ENCODE results near the gene ANP32E. TPM values are rescaled to one million over a fixed set of nuclear protein-coding genes. Genes with fewer than 3 reads are reported as not detected.
A peak's percentile ranks its signal among the peaks of the same experiment; 100 is the strongest.

Gene ANP32E
- total and polyA plus RNA-seq, 2 of the 13 experiments (the other 11 are each of a cell fraction or from before 2014, with no cell fraction given) = 10.3 to 53.0 TPM

DNA sequence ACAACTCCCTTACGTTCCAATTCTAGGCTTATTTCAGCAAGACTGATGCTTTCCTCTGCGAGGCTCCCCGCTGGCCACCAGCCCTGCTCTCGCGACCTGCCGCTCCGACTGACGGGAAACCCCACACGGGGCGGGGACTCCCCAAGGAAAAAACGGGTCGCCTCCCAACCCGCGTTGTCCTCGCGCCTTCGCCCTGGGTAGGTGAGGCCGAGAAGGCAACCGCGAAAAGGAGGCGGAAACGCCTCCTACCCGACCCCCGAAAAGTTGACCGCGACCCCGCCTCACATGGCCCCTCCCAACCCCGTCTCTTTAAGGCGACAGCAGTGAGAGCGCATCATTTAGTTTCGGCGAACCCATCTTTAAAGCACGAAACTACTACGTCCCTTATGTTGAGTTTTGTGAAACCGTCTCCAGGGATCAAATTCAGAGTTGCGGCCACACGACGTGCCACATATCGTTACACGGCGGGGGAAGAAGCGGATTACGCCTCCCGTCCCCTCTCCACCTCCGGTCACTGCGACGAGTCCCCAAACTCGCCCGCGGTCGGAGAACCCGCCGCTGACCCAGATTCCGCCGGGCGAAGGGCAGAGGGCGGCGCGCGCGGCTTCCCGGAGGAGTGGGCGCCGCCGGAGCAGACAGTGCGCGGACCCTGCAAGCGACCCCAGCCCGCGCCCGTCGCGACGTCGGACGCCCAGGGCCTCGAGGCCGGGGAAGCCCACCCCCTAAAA is 1.2 kb downstream of the ANP32E start (continued):
- TF ChIP-seq, protein P1, sequence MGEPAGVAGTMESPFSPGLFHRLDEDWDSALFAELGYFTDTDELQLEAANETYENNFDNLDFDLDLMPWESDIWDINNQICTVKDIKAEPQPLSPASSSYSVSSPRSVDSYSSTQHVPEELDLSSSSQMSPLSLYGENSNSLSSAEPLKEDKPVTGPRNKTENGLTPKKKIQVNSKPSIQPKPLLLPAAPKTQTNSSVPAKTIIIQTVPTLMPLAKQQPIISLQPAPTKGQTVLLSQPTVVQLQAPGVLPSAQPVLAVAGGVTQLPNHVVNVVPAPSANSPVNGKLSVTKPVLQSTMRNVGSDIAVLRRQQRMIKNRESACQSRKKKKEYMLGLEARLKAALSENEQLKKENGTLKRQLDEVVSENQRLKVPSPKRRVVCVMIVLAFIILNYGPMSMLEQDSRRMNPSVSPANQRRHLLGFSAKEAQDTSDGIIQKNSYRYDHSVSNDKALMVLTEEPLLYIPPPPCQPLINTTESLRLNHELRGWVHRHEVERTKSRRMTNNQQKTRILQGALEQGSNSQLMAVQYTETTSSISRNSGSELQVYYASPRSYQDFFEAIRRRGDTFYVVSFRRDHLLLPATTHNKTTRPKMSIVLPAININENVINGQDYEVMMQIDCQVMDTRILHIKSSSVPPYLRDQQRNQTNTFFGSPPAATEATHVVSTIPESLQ (CRISPR knock-in tag; conservative IDR thresholded peaks at IDR 0.05) = no peak
- TF ChIP-seq EHMT2 (IDR thresholded peaks at IDR 0.05; ENCODE audit: borderline replicate concordance, low read depth, low read length) (no peak), ZNF44 (CRISPR knock-in tag; IDR thresholded peaks at IDR 0.05) (no peak), ZNF207 (IDR thresholded peaks at IDR 0.05; ENCODE audit: borderline replicate concordance) (no peak), ASH2L (IDR thresholded peaks at IDR 0.05; ENCODE audit: insufficient read length, low read depth, low read length) (peak; percentile 88), ESRRA (CRISPR knock-in tag; IDR thresholded peaks at IDR 0.05; ENCODE audit: low read depth) (no peak), ZSCAN20 (CRISPR knock-in tag; IDR thresholded peaks at IDR 0.05; ENCODE audit: borderline replicate concordance) (no peak), ZSCAN25 (CRISPR knock-in tag; IDR thresholded peaks at IDR 0.05) (no peak), AGO2 (optimal IDR thresholded peaks at IDR 0.05; ENCODE audit: low read depth, low read length) (peak; percentile 91)
- TF ChIP-seq, protein P2, sequence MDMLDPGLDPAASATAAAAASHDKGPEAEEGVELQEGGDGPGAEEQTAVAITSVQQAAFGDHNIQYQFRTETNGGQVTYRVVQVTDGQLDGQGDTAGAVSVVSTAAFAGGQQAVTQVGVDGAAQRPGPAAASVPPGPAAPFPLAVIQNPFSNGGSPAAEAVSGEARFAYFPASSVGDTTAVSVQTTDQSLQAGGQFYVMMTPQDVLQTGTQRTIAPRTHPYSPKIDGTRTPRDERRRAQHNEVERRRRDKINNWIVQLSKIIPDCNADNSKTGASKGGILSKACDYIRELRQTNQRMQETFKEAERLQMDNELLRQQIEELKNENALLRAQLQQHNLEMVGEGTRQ (IDR thresholded peaks at IDR 0.05; ENCODE audit: low read depth, low read length) = no peak
- TF ChIP-seq, protein P2 (CRISPR knock-in tag; IDR thresholded peaks at IDR 0.05; ENCODE audit: borderline replicate concordance) = no peak
- TF ChIP-seq, protein P3, sequence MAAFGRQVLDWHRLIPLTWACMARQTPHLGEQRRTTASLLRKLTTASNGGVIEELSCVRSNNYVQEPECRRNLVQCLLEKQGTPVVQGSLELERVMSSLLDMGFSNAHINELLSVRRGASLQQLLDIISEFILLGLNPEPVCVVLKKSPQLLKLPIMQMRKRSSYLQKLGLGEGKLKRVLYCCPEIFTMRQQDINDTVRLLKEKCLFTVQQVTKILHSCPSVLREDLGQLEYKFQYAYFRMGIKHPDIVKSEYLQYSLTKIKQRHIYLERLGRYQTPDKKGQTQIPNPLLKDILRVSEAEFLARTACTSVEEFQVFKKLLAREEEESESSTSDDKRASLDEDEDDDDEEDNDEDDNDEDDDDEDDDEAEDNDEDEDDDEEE (CRISPR knock-in tag; IDR thresholded peaks at IDR 0.05) = no peak
- TF ChIP-seq, protein P4, sequence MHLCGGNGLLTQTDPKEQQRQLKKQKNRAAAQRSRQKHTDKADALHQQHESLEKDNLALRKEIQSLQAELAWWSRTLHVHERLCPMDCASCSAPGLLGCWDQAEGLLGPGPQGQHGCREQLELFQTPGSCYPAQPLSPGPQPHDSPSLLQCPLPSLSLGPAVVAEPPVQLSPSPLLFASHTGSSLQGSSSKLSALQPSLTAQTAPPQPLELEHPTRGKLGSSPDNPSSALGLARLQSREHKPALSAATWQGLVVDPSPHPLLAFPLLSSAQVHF (CRISPR knock-in tag; IDR thresholded peaks at IDR 0.05) = no peak
- TF ChIP-seq, protein P5, sequence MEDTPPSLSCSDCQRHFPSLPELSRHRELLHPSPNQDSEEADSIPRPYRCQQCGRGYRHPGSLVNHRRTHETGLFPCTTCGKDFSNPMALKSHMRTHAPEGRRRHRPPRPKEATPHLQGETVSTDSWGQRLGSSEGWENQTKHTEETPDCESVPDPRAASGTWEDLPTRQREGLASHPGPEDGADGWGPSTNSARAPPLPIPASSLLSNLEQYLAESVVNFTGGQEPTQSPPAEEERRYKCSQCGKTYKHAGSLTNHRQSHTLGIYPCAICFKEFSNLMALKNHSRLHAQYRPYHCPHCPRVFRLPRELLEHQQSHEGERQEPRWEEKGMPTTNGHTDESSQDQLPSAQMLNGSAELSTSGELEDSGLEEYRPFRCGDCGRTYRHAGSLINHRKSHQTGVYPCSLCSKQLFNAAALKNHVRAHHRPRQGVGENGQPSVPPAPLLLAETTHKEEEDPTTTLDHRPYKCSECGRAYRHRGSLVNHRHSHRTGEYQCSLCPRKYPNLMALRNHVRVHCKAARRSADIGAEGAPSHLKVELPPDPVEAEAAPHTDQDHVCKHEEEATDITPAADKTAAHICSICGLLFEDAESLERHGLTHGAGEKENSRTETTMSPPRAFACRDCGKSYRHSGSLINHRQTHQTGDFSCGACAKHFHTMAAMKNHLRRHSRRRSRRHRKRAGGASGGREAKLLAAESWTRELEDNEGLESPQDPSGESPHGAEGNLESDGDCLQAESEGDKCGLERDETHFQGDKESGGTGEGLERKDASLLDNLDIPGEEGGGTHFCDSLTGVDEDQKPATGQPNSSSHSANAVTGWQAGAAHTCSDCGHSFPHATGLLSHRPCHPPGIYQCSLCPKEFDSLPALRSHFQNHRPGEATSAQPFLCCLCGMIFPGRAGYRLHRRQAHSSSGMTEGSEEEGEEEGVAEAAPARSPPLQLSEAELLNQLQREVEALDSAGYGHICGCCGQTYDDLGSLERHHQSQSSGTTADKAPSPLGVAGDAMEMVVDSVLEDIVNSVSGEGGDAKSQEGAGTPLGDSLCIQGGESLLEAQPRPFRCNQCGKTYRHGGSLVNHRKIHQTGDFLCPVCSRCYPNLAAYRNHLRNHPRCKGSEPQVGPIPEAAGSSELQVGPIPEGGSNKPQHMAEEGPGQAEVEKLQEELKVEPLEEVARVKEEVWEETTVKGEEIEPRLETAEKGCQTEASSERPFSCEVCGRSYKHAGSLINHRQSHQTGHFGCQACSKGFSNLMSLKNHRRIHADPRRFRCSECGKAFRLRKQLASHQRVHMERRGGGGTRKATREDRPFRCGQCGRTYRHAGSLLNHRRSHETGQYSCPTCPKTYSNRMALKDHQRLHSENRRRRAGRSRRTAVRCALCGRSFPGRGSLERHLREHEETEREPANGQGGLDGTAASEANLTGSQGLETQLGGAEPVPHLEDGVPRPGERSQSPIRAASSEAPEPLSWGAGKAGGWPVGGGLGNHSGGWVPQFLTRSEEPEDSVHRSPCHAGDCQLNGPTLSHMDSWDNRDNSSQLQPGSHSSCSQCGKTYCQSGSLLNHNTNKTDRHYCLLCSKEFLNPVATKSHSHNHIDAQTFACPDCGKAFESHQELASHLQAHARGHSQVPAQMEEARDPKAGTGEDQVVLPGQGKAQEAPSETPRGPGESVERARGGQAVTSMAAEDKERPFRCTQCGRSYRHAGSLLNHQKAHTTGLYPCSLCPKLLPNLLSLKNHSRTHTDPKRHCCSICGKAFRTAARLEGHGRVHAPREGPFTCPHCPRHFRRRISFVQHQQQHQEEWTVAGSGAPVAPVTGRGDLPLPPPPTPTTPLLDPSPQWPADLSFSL (CRISPR knock-in tag; IDR thresholded peaks at IDR 0.05) = no peak
